Endothelial cell of umbilical vein (primary cell): ENCODE measurements around the gene RNF151. TPM values are rescaled to one million over a fixed set of nuclear protein-coding genes. Genes with fewer than 3 reads are reported as not detected.

ENCODE experiments used
- BruUV-seq: library from RNA; stranded (reverse); fragments of 400-500 nt; replicated peaks from 2 replicates; lab custom pipeline; 2021; lab: Mats Ljungman, UMichigan
- CTCF ChIA-PET: fragments of 300-600, 350-600 bp; sonication (Branson Sonifier 250); formaldehyde crosslinking; loops from one replicate; lab custom pipeline; 2021; ENCODE audit warnings: antibody characterized with exemption, inconsistent platforms; lab: Charles Lee
- POLR2A ChIA-PET: fragments of 300-600, 350-600 bp; sonication (Branson Sonifier 250); formaldehyde crosslinking; loops from one replicate; lab custom pipeline; 2021; ENCODE audit warnings: antibody characterized with exemption, inconsistent platforms; lab: Charles Lee
- DNase-seq: peaks from one replicate; pipeline ENCODE4 v3.0.0-alpha.2; 2011; ENCODE audit warnings: low read depth, low spot score
- FAIRE-seq: peaks from 2 replicates; lab custom pipeline; 2011; peaks lifted over from hg19 to GRCh38; lab: Jason Lieb, UNC
- H2AFZ ChIP-seq: 2 replicates; pipeline ENCODE4 v1.6.0; 2012; ENCODE audit warnings: low read depth, low read length, control low read depth, inconsistent platforms
- H3K27ac ChIP-seq: 2 replicates; pipeline ENCODE4 v1.5.1; 2011; ENCODE audit warnings: low read depth, mild to moderate bottlenecking, control low read depth, low read length, moderate library complexity; ENCODE audit not compliant: insufficient read depth
- H3K27me3 ChIP-seq, 2 experiments: 2 replicates each; pipeline versions ENCODE4 v1.6.0 to v1.6.1; 2011; ENCODE audit warnings: low read length in 2 of 2, mixed read lengths in 1 of 2; ENCODE audit not compliant: control insufficient read depth in 2 of 2, insufficient read depth in 2 of 2
- H3K36me3 ChIP-seq, 2 experiments: 2 replicates in 1 of 2; 3 replicates in 1 of 2; pipeline ENCODE4 v1.5.1; 2011; ENCODE audit warnings: low read length in 2 of 2, mild to moderate bottlenecking in 1 of 2, moderate library complexity in 1 of 2; ENCODE audit not compliant: control insufficient read depth in 2 of 2, insufficient read depth in 2 of 2; ENCODE audit errors: extremely low read depth in 1 of 2
- H3K4me1 ChIP-seq: 3 replicates; pipeline ENCODE4 v1.5.1; 2011; ENCODE audit warnings: mild to moderate bottlenecking, low read length; ENCODE audit not compliant: control insufficient read depth, insufficient read depth; ENCODE audit errors: extremely low read depth
- H3K4me2 ChIP-seq: 2 replicates; pipeline ENCODE4 v1.6.1; 2011; ENCODE audit warnings: low read length, control low read depth, mixed read lengths; ENCODE audit not compliant: insufficient read depth
- H3K4me3 ChIP-seq, 3 experiments: fragments of 200-600 bp in 1 of 3; sonication (generic), shearing (Covaris generic) in 1 of 3; replicated peaks in 1 of 3; 2 replicates each; pipeline ENCODE4 v1.5.1; 2011 to 2016; ENCODE audit warnings: control low read depth in 3 of 3, low read length in 3 of 3, mild to moderate bottlenecking in 2 of 3, inconsistent platforms in 1 of 3, low read depth in 1 of 3, moderate library complexity in 1 of 3; ENCODE audit not compliant: insufficient read depth in 1 of 3
- H3K79me2 ChIP-seq: 2 replicates; pipeline ENCODE4 v1.6.0; 2012; ENCODE audit warnings: low read length, inconsistent platforms; ENCODE audit not compliant: control insufficient read depth, insufficient read depth
- H3K9ac ChIP-seq: replicated peaks from 2 replicates; pipeline ENCODE3; 2011; ENCODE audit warnings: low read length, control low read depth; ENCODE audit not compliant: insufficient read depth; ENCODE audit errors: extremely low read depth
- H3K9me1 ChIP-seq: replicated peaks from 3 replicates; pipeline ENCODE4 v1.6.0; 2011; ENCODE audit warnings: mild to moderate bottlenecking, low read length; ENCODE audit not compliant: control insufficient read depth, insufficient read depth; ENCODE audit errors: extremely low read depth
- H3K9me3 ChIP-seq: replicated peaks from 2 replicates; pipeline ENCODE4 v1.5.1; 2012; ENCODE audit warnings: low read length, inconsistent platforms; ENCODE audit not compliant: control insufficient read depth, insufficient read depth
- H4K20me1 ChIP-seq: replicated peaks from 2 replicates; pipeline ENCODE3; 2011; ENCODE audit warnings: mild to moderate bottlenecking, low read length; ENCODE audit not compliant: control insufficient read depth, insufficient read depth; ENCODE audit errors: extremely low read depth
- GATA2 ChIP-seq: IDR thresholded peaks from 2 replicates; pipeline ENCODE4 v1.7.0; 2011; ENCODE audit warnings: low read depth, mild to moderate bottlenecking, moderate library complexity, mixed read lengths, low read length; ENCODE audit not compliant: insufficient read length, insufficient read depth
- dilution Hi-C: fragments of 300-500 bp; cut with MboI; formaldehyde crosslinking; loops from one replicate; pipeline ENCODE4 v1.15.0; 2019; ENCODE audit warnings: low sequenced_read_pairs; ENCODE audit not compliant: extremely low pct_ligation_motif_present
- intact Hi-C: fragments of 100-400 bp; cut with micrococcal nuclease; formaldehyde crosslinking; loops from one replicate; pipeline ENCODE4 v1.10.0; 2022
- polyA plus RNA-seq, 4 experiments: library from polyadenylated mRNA; depleted of rRNA in 3 of 4; stranded (reverse) in 3 of 4; unstranded in 1 of 4; fragments of >200 nt; gene quantifications; 2 replicates each; pipeline versions ENCODE4 v1.2.1 to v1.2.3, GENCODE V29; 2011 to 2012; ENCODE audit warnings: missing spikeins in 1 of 4
- small RNA-seq: library from RNA; depleted of rRNA; stranded (forward); fragments of <200 nt; gene quantifications from one replicate; pipeline ENCODE3, GENCODE V24; 2012; ENCODE audit warnings: low replicate concordance, low read depth; ENCODE audit not compliant: insufficient read depth, insufficient read length
- total RNA-seq: library from RNA; stranded (reverse); gene quantifications from 2 replicates; pipeline ENCODE4 v1.2.3, GENCODE V29; 2021
- TF ChIP-seq, protein P1 (sequence below), 2 donors: IDR thresholded peaks; 1 replicate in 1 of 2; 2 replicates in 1 of 2; pipeline ENCODE4 v1.5.1; 2011; ENCODE audit warnings: low read length in 2 of 2, mild to moderate bottlenecking in 2 of 2, moderate library complexity in 2 of 2, control low read depth in 1 of 2, inconsistent platforms in 1 of 2, low read depth in 1 of 2; ENCODE audit not compliant: insufficient read depth in 1 of 2; ENCODE audit errors: extremely low read depth in 1 of 2

The RNF151 gene
- total and polyA plus RNA-seq, 2 donors (not counting 3 experiments of a cell fraction or from before 2014, with no cell fraction given) = not detected

DNA sequence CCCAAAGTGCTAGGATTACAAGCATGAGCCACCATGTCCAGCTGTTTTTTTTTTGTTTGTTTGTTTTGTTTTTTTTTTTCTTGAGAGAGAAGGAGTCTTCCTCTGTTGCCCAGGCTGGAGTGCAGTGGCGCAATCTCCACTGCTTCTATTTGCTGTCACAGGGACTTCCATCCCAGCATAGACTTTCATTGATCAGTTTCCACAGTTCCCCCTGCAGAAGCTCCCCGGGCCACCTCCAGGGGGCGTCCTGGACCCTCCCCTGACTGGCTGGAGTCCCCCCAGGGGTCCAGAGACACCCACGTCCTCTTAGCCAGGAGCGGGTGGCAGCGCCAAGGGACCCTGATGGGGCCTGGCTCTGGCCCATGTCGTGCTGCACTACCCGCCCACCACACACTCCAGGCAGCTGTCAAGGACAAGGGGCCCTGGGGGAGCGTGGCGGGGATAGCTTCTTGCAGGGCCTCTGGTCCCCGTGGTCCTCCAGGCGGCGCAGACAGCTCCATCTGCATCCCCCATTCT is 49.8 kb downstream of the RNF151 start:
- Histone ChIP-seq H3K4me1 (peaks cover 6% of the 10 kb centered on the region), H4K20me1 (no peaks in the 10 kb centered on the region), H3K9ac (no peak overlapping the region), H2AFZ (no peak overlapping the region), H3K79me2 (no peaks in the 10 kb centered on the region), H3K36me3 (no peaks in the 10 kb centered on the region), H3K9me1 (no peaks in the 10 kb centered on the region), H3K9me3 (no peaks in the 10 kb centered on the region), H3K27me3 (peaks cover 4 to 11% of the 10 kb centered on the region in 2 experiments), H3K4me2 (no peak overlapping the region), H3K27ac (no peak overlapping the region), H3K4me3 (no peak overlapping the region)
- intact Hi-C loops = no loop called here
- TF ChIP-seq, protein P1, sequence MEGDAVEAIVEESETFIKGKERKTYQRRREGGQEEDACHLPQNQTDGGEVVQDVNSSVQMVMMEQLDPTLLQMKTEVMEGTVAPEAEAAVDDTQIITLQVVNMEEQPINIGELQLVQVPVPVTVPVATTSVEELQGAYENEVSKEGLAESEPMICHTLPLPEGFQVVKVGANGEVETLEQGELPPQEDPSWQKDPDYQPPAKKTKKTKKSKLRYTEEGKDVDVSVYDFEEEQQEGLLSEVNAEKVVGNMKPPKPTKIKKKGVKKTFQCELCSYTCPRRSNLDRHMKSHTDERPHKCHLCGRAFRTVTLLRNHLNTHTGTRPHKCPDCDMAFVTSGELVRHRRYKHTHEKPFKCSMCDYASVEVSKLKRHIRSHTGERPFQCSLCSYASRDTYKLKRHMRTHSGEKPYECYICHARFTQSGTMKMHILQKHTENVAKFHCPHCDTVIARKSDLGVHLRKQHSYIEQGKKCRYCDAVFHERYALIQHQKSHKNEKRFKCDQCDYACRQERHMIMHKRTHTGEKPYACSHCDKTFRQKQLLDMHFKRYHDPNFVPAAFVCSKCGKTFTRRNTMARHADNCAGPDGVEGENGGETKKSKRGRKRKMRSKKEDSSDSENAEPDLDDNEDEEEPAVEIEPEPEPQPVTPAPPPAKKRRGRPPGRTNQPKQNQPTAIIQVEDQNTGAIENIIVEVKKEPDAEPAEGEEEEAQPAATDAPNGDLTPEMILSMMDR (IDR thresholded peaks at IDR 0.05; ENCODE audit: extremely low read depth in 1 of 2, insufficient read depth in 1 of 2, low read depth in 1 of 2, low read length in 2 of 2) = peak; percentile 55 to 66
- no peak for TF ChIP-seq GATA2
- no peak for DNase-seq
- no peak for FAIRE-seq
- dilution Hi-C loops = no loop called here
- ChIA-PET CTCF (interaction anchor here (0.8 to 8.9 kb wide), 8 partner anchors 9 to 130 kb away, joined by 3 to 137 read pairs (median 4); no protein-coding TSS in a partner anchor), POLR2A (no interaction called here)
- no TSS peak for BruUV-seq

Small RNA genes lying within 50 kb of the gene (small RNA-seq; reads per million reads assigned to genes)
- gene AC005363.2 (not detected), gene RN7SL219P (not detected), gene SNORA10 (not detected), gene SNORA64 (not detected)

Other genes with a start within 250 kb of the RNF151 start
- gene NME3, start 195.3 kb upstream of the RNF151 start, total RNA-seq = 32.0 and 38.2 TPM in 2 replicates
- gene NME3, start 195.3 kb upstream of the RNF151 start, polyA plus RNA-seq = 74.4 and 133 TPM in 2 replicates
- gene EME2, start 194.0 kb upstream of the RNF151 start, total RNA-seq = 15.2 and 21.4 TPM in 2 replicates
- 9.7 and 11.5 TPM in 2 replicates for gene EME2, start 194.0 kb upstream of the RNF151 start, polyA plus RNA-seq
- gene MRPS34, start 193.7 kb upstream of the RNF151 start, total RNA-seq = 85.2 and 102 TPM in 2 replicates
- gene MRPS34, start 193.7 kb upstream of the RNF151 start, polyA plus RNA-seq = 82.1 and 93.8 TPM in 2 replicates
- 39.0 and 40.5 TPM in 2 replicates for gene SPSB3, start 184.3 kb upstream of the RNF151 start, total RNA-seq
- gene SPSB3, start 184.3 kb upstream of the RNF151 start, polyA plus RNA-seq = 86.2 and 107 TPM in 2 replicates
- gene NUBP2, start 183.9 kb upstream of the RNF151 start, total RNA-seq = 55.0 and 58.2 TPM in 2 replicates
- gene NUBP2, start 183.9 kb upstream of the RNF151 start, polyA plus RNA-seq = 69.6 and 85.4 TPM in 2 replicates
- not detected in 2 replicates for gene IGFALS, start 173.2 kb upstream of the RNF151 start, total RNA-seq
- gene IGFALS, start 173.2 kb upstream of the RNF151 start, polyA plus RNA-seq = 0.03 TPM in 1 of 2 replicates, not detected in the other
- 54.3 and 56.4 TPM in 2 replicates for gene HAGH, start 140.0 kb upstream of the RNF151 start, total RNA-seq
- gene HAGH, start 140.0 kb upstream of the RNF151 start, polyA plus RNA-seq = 84.2 and 122 TPM in 2 replicates
- gene FAHD1, start 139.7 kb upstream of the RNF151 start, total RNA-seq = 27.9 and 44.8 TPM in 2 replicates
- 69.2 and 85.0 TPM in 2 replicates for gene FAHD1, start 139.7 kb upstream of the RNF151 start, polyA plus RNA-seq
- gene MEIOB, start 94.7 kb upstream of the RNF151 start, total RNA-seq = not detected in 2 replicates
- gene MEIOB, start 94.7 kb upstream of the RNF151 start, polyA plus RNA-seq = 0.04 TPM in 1 of 2 replicates, not detected in the other
- gene HS3ST6, start 48.4 kb upstream of the RNF151 start, total RNA-seq = not detected in 2 replicates
- gene HS3ST6, start 48.4 kb upstream of the RNF151 start, polyA plus RNA-seq = not detected in 2 replicates
- gene MSRB1, start 23.7 kb upstream of the RNF151 start, total RNA-seq = 20.7 and 25.0 TPM in 2 replicates
- 42.1 and 54.6 TPM in 2 replicates for gene MSRB1, start 23.7 kb upstream of the RNF151 start, polyA plus RNA-seq
- not detected in 2 replicates for gene RPL3L, start 12.2 kb upstream of the RNF151 start, total RNA-seq
- gene RPL3L, start 12.2 kb upstream of the RNF151 start, polyA plus RNA-seq = not detected in 2 replicates
- gene NDUFB10, start 7.3 kb upstream of the RNF151 start, total RNA-seq = 124 and 144 TPM in 2 replicates
- 167 and 192 TPM in 2 replicates for gene NDUFB10, start 7.3 kb upstream of the RNF151 start, polyA plus RNA-seq
- 2,793 and 3,036 TPM in 2 replicates for gene RPS2, start 2.0 kb upstream of the RNF151 start, total RNA-seq
- 9,021 and 12,733 TPM in 2 replicates for gene RPS2, start 2.0 kb upstream of the RNF151 start, polyA plus RNA-seq
- 42.2 and 42.3 TPM in 2 replicates for gene TBL3, start 5.2 kb downstream of the RNF151 start, total RNA-seq
- gene TBL3, start 5.2 kb downstream of the RNF151 start, polyA plus RNA-seq = 77.1 and 80.6 TPM in 2 replicates
- gene NOXO1, start 14.6 kb downstream of the RNF151 start, total RNA-seq = 0.60 TPM in 1 of 2 replicates, not detected in the other
- 0.37 and 0.40 TPM in 2 replicates for gene NOXO1, start 14.6 kb downstream of the RNF151 start, polyA plus RNA-seq
- gene GFER, start 17.3 kb downstream of the RNF151 start, total RNA-seq = 29.9 and 30.5 TPM in 2 replicates
- gene GFER, start 17.3 kb downstream of the RNF151 start, polyA plus RNA-seq = 13.7 and 26.0 TPM in 2 replicates
- gene SYNGR3, start 23.1 kb downstream of the RNF151 start, total RNA-seq = 0.81 and 0.95 TPM in 2 replicates
- gene SYNGR3, start 23.1 kb downstream of the RNF151 start, polyA plus RNA-seq = 1.4 and 2.6 TPM in 2 replicates
- gene ZNF598, start 43.0 kb downstream of the RNF151 start, total RNA-seq = 60.5 and 67.0 TPM in 2 replicates
- gene ZNF598, start 43.0 kb downstream of the RNF151 start, polyA plus RNA-seq = 43.3 TPM in 2 replicates
- gene NPW, start 52.9 kb downstream of the RNF151 start, total RNA-seq = 3.3 and 3.9 TPM in 2 replicates
- 0.84 and 1.8 TPM in 2 replicates for gene NPW, start 52.9 kb downstream of the RNF151 start, polyA plus RNA-seq
- gene NHERF2, start 60.0 kb downstream of the RNF151 start, total RNA-seq = 71.2 and 77.7 TPM in 2 replicates
- gene NHERF2, start 60.0 kb downstream of the RNF151 start, polyA plus RNA-seq = 65.2 and 84.5 TPM in 2 replicates
- 35.3 and 39.8 TPM in 2 replicates for gene NTHL1, start 81.0 kb downstream of the RNF151 start, total RNA-seq
- gene NTHL1, start 81.0 kb downstream of the RNF151 start, polyA plus RNA-seq = 65.8 and 77.9 TPM in 2 replicates
- 144 TPM in 2 replicates for gene TSC2, start 81.1 kb downstream of the RNF151 start, total RNA-seq
- 87.9 and 116 TPM in 2 replicates for gene TSC2, start 81.1 kb downstream of the RNF151 start, polyA plus RNA-seq
- 92.1 and 102 TPM in 2 replicates for gene PKD1, start 169.0 kb downstream of the RNF151 start, total RNA-seq
- gene PKD1, start 169.0 kb downstream of the RNF151 start, polyA plus RNA-seq = 52.5 and 62.3 TPM in 2 replicates
- gene RAB26, start 181.8 kb downstream of the RNF151 start, total RNA-seq = 0.91 and 1.6 TPM in 2 replicates
- 2.0 and 3.1 TPM in 2 replicates for gene RAB26, start 181.8 kb downstream of the RNF151 start, polyA plus RNA-seq
- gene TRAF7, start 188.9 kb downstream of the RNF151 start, total RNA-seq = 141 and 159 TPM in 2 replicates
- 175 and 191 TPM in 2 replicates for gene TRAF7, start 188.9 kb downstream of the RNF151 start, polyA plus RNA-seq
- gene CASKIN1, start 229.7 kb downstream of the RNF151 start, total RNA-seq = 0.35 and 0.58 TPM in 2 replicates
- 0.10 and 0.11 TPM in 2 replicates for gene CASKIN1, start 229.7 kb downstream of the RNF151 start, polyA plus RNA-seq
- 36.9 and 37.0 TPM in 2 replicates for gene MLST8, start 238.6 kb downstream of the RNF151 start, total RNA-seq
- gene MLST8, start 238.6 kb downstream of the RNF151 start, polyA plus RNA-seq = 129 and 181 TPM in 2 replicates
- gene BRICD5, start 244.0 kb downstream of the RNF151 start, total RNA-seq = 8.4 and 10.2 TPM in 2 replicates
- 5.6 and 9.3 TPM in 2 replicates for gene BRICD5, start 244.0 kb downstream of the RNF151 start, polyA plus RNA-seq
- gene PGP, start 248.0 kb downstream of the RNF151 start, total RNA-seq = 29.6 and 32.0 TPM in 2 replicates
- 28.5 and 40.0 TPM in 2 replicates for gene PGP, start 248.0 kb downstream of the RNF151 start, polyA plus RNA-seq